Right lobe of liver (tissue), 6 donors: Measurements from ENCODE around the gene SLA2. TPM values are rescaled to one million over a fixed set of nuclear protein-coding genes. Genes with fewer than 3 reads are reported as not detected.
A peak's percentile ranks its signal among the peaks of the same experiment; 100 is the strongest.

Experiments
- ATAC-seq, 4 donors: fragments of 200-7000 bp; cut with Tn5 transposase; one replicate each; pipeline ENCODE4 v1.9.1; 2020; ENCODE audit warnings: mild to moderate bottlenecking in 4 of 4, moderate library complexity in 4 of 4
- DNase-seq, 3 donors: peaks; one replicate each; pipeline ENCODE4 v3.0.0-alpha.2; 2020
- H3K27ac ChIP-seq, 3 donors: fragments of 200-600 bp; one replicate each; pipeline ENCODE4 v1.8.0; 2022
- H3K27me3 ChIP-seq, 2 donors: fragments of 200-600 bp; one replicate each; pipeline ENCODE4 v1.8.0; 2022
- H3K36me3 ChIP-seq, 4 donors: fragments of 200-600 bp; sonication (generic) in 1 of 4; one replicate each; pipeline versions ENCODE4 v1.5.1 to v1.8.0; 2017 to 2022; ENCODE audit warnings: control low read depth in 1 of 4
- H3K4me1 ChIP-seq, 4 donors: fragments of 200-600 bp; sonication (generic) in 1 of 4; one replicate each; pipeline versions ENCODE4 v1.5.1 to v1.8.0; 2017 to 2022; ENCODE audit warnings: control low read depth in 1 of 4
- H3K4me3 ChIP-seq, 3 donors: fragments of 200-600 bp; one replicate each; pipeline ENCODE4 v1.8.0; 2022
- H3K9me3 ChIP-seq, 4 donors: fragments of 200-600 bp; sonication (generic) in 1 of 4; one replicate each; pipeline versions ENCODE4 v1.5.1 to v1.8.0; 2017 to 2022; ENCODE audit warnings: control low read depth in 1 of 4
- POLR2A ChIP-seq: fragments of 450-650 bp; IDR thresholded peaks from one replicate; pipeline ENCODE4 v1.6.1; 2017; ENCODE audit warnings: antibody characterized with exemption, mild to moderate bottlenecking
- WGBS: methylation state at CpG from one replicate; pipeline ENCODE4 v1.1.6; 2018; ENCODE audit warnings: low coverage, low lambda C conversion rate; ENCODE audit not compliant: insufficient coverage; ENCODE audit errors: missing lambda C conversion rate; 5-methylcytosine and 5-hydroxymethylcytosine counted together
- intact Hi-C, 2 donors: fragments of 100-400 bp; cut with DNase I; formaldehyde crosslinking; loops; one replicate each; pipeline versions ENCODE4 v1.11.2 to v1.14.1; 2022
- total RNA-seq, 6 experiments: library from RNA; depleted of rRNA in 2 of 6; stranded (reverse); fragments of >200 nt in 2 of 6; fragmentation: NEBNext Ultra II Directional in 3 of 6; extraction: Animal tissue kit (Norgen Biotek cat#: 25700) in 3 of 6; gene quantifications; one replicate each; pipeline versions ENCODE4 v1.1.0 to v1.2.4, GENCODE V29; 2016 to 2023
- TF ChIP-seq, protein P1 (sequence below), 4 donors: fragments of 200-600 bp in 3 of 4; fragments of 450-650 bp in 1 of 4; IDR thresholded peaks; one replicate each; pipeline versions ENCODE4 v1.5.1 to v1.8.0; 2016 to 2022; ENCODE audit warnings: antibody characterized with exemption in 4 of 4, mild to moderate bottlenecking in 2 of 4
- donor health status: DM: no; HTN: yes; CAD: no.
- donor health status: DM: no; HTN: no; CAD: no.
- donor health status: DM: no; HTN: no; CAD: no.
- donor health status: DM: no; HTN: yes; CAD: no.
- donor health status: DM: no; HTN: yes; CAD: no.

The SLA2 gene
- total RNA-seq, 6 experiments from 2014 or later: 0.18 to 0.50 (median 0.32) TPM

DNA sequence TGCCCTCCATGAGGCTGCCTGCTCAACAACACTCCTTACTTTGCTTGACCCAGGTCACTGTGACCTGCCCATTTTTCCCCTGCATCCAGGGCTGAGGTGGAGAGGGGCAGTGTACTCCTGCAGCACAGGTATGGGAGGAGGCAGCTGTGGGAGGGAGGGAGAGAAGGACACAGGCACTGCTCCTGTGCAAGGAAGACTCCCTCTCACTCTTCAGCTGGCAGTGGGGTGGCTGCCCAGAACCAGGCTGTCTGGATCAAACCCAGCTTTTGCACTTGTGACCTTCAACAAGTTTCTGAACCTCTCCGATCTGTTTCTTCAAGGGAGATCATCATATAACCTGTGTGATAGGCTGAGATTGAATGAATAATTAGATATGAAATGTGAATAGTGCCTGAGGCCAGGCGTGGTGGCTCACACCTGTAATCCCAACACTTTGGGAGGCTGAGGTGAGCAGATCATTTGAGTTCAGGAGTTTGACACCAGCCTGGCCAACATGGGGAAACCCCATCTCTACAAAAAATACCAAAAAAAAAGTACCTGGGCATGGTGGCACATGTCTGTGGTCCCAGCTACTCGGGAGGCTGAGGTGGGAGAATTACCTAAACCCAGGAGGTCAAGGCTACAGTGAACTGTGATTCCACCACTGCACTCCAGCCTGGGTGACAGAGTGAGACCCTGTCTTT, 58.5 kb downstream of the SLA2 start:
- DNase-seq (no peak), ATAC-seq (no peak)
- Histone ChIP-seq H3K9me3 (no peaks in the 10 kb centered on the region), H3K36me3 (peaks cover 0 to 10% (median 0%) of the 10 kb centered on the region in 4 donors), H3K4me1 (no peaks in the 10 kb centered on the region), H3K27me3 (no peaks in the 10 kb centered on the region), H3K27ac (no peak overlapping the region), H3K4me3 (no peak overlapping the region)
- intact Hi-C loops: no loop called here
- 85% methylated on average over 2 of the region's 3 CpGs for WGBS
- TF ChIP-seq POLR2A: no peak
- TF ChIP-seq, protein P1, sequence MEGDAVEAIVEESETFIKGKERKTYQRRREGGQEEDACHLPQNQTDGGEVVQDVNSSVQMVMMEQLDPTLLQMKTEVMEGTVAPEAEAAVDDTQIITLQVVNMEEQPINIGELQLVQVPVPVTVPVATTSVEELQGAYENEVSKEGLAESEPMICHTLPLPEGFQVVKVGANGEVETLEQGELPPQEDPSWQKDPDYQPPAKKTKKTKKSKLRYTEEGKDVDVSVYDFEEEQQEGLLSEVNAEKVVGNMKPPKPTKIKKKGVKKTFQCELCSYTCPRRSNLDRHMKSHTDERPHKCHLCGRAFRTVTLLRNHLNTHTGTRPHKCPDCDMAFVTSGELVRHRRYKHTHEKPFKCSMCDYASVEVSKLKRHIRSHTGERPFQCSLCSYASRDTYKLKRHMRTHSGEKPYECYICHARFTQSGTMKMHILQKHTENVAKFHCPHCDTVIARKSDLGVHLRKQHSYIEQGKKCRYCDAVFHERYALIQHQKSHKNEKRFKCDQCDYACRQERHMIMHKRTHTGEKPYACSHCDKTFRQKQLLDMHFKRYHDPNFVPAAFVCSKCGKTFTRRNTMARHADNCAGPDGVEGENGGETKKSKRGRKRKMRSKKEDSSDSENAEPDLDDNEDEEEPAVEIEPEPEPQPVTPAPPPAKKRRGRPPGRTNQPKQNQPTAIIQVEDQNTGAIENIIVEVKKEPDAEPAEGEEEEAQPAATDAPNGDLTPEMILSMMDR (IDR thresholded peaks at IDR 0.05): no peak

DNA sequence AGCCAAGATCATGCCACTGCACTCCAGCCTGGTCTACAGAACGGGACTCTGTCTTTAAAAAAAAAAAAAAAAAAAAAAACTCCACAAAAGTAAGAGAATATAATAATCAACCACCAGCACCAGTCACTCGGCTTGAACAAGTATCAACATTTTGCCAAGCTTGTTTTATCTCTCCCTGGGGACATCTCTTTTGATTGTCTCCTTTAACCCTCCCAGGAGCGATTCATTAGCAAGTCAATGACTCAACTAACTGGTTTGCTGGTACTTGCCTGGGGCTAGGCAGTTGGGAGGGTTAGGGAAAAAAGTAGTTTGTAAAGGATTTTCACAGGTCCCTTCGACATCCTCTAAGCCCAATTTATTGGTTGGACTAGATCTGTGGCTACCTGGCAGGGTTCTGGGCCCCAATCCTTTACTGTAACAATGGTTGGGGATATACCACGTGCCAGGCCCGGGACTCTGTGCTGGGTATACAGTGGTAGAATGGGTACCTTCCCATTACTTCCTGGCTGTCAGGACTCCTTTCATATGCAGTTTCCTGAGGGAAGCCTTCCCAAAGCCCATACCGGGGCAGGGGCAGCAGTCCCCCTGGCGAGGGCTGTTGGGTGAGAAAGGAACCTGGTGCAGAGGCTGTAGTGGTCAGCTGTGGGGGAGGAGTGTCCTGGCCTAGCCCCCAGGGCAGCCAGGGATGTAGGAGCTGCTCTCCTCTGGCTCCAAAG, 60.4 kb downstream of the SLA2 start:
- Histone ChIP-seq H3K27me3 (no peaks in the 10 kb centered on the region), H3K36me3 (peaks cover 0 to 10% (median under 1%) of the 10 kb centered on the region in 4 donors), H3K4me3 (no peak overlapping the region), H3K4me1 (no peaks in the 10 kb centered on the region), H3K27ac (no peak overlapping the region), H3K9me3 (no peaks in the 10 kb centered on the region)
- intact Hi-C loops: no loop called here
- ATAC-seq (no peak), DNase-seq (no peak)
- 89% methylated on average over 5 of the region's 8 CpGs for WGBS
- no peak for TF ChIP-seq POLR2A
- TF ChIP-seq, protein P1 (IDR thresholded peaks at IDR 0.05): no peak

DNA sequence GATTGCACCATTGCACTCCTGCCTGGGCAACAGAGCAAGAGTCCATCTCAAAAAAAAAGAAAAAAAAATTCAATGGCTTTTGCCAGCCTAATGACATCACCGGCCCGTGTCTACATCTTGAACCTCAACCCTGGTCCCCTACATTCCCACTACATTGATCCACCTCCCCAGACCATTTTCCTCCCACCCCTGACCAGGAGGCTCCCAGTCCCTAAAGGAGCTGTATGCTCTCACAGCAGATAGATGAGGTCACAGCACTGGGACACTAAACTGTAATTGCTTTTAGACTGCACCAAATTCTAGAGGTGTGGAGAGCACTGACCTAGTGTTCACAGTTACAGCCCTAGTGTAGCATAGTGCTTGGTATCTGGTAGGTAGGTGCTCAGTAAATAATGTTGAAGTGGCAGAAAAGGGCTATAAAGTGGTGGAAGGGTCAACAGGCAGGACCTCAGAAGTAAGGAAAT, 61.9 kb downstream of the SLA2 start:
- H3K27me3 ChIP-seq: no peaks in the 10 kb centered on the region
- peak in 3 of 4 donors; percentile 39 to 87 (median 73) for ATAC-seq
- peaks cover 0 to 22% (median 8%) of the 10 kb centered on the region in 4 donors for H3K36me3 ChIP-seq
- no peak overlapping the region for H3K27ac ChIP-seq
- no peaks in the 10 kb centered on the region for H3K9me3 ChIP-seq
- no peak overlapping the region for H3K4me3 ChIP-seq
- intact Hi-C loops: no loop called here
- DNase-seq: no peak
- WGBS: 24% methylated on average over 2 of the region's 2 CpGs
- TF ChIP-seq, protein P1 (IDR thresholded peaks at IDR 0.05): no peak
- TF ChIP-seq POLR2A: no peak
- no peaks in the 10 kb centered on the region for H3K4me1 ChIP-seq

DNA sequence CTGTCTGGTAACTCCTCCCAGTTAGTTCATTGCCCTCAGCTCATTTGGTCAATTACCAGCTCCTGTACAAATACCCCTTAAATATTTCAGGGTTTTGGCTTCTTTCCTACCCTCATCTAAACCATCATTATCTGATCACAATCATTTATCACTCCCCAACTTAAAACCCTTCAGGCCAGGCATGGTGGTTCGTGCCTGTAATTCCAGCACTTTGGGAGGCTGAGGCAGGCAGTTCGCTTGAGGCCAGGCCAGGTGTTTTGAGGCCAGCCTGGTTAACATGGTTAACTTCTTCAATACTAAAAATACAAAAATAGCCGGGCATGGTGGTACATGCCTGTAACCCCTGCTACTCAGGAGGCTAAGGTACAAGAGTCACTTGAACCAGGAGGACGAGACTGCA, 63.2 kb downstream of the SLA2 start:
- TF ChIP-seq, protein P1 (IDR thresholded peaks at IDR 0.05): no peak
- TF ChIP-seq POLR2A: no peak
- H3K27me3 ChIP-seq: no peaks in the 10 kb centered on the region
- no peaks in the 10 kb centered on the region for H3K4me1 ChIP-seq
- ATAC-seq (no peak), DNase-seq (no peak)
- no peaks in the 10 kb centered on the region for H3K9me3 ChIP-seq
- H3K4me3 ChIP-seq: no peak overlapping the region
- peaks cover 0 to 22% (median 8%) of the 10 kb centered on the region in 4 donors for H3K36me3 ChIP-seq
- H3K27ac ChIP-seq: no peak overlapping the region
- intact Hi-C loops: no loop called here
- WGBS: 79% methylated on average over 3 of the region's 4 CpGs
